NCI-H526 treated with DMSO at 0.1 percent for 48 hours (cell line): ENCODE measurements around the gene OSTF1.

Experiments used
- DNase-seq: peaks from one replicate; lab custom pipeline; 2025; lab: John Stamatoyannopoulos, UW

OSTF1 gene

DNA sequence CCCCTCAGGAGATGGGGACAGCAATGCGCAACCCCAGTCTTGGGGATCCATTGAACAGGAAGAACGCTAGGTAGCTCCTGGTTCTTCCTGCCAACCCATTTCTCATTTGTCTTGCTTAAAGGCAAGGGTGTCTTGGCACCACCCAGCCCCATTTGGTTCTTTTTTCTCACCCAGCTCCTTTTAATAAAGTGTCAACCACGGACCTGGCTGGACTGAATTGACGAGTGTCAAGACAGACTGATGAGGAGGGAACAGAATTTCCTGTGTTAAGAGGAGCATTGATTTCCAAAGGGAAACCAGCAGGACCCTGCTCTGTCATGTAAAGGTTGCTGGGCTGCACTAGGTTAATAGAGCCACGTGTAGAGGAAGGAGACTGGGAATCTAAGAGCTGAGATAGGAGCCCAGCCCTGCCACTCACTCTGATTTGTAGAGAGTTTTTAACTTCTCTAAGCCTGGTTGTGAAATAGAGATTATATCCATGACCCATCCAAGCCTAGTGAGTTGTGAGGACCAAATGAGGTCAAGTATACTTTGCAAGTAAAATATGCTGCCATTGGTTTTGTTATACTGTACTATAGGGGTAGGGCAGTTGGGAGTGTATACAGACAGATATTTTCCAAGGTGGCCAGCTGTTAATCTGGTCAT is 33.7 kb downstream of the OSTF1 start:
- no peak for DNase-seq

DNA sequence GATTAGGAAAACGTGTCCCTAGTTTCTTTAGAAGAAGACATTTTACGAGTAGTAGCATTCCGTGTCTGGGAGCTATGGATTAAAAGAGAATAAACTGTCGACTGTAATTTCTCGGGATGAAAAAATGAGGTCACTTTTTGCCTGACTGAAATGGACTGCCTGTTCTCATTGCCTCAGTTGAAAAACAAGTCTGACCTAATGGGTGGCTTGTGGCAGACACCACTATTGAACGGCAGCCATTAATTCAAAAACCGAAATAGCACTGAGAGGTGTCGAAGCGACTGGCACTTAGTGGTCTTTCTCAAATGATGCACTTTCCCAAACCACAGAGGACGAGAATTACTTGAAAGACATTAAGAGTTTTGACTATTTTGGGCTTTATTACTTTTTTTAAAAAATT is 35.4 kb downstream of the OSTF1 start:
- DNase-seq = no peak

DNA sequence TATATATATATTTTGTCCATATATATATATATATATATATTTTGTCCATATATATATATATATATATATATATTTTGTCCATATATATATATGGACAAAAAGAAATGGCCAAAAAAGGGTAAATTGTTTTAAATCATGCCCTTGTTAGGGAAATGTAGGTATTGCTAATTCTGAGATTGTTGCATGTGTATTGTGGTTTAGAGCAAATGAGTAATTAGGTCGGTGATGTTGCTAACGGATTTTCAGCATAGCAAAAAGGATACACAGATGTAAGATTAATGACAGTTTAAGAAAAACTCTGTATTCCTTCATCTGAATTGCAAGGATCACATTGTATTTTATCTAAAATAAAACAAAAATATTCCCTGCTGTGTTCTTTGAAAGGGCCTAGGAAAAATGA is 40.2 kb downstream of the OSTF1 start:
- no peak for DNase-seq

DNA sequence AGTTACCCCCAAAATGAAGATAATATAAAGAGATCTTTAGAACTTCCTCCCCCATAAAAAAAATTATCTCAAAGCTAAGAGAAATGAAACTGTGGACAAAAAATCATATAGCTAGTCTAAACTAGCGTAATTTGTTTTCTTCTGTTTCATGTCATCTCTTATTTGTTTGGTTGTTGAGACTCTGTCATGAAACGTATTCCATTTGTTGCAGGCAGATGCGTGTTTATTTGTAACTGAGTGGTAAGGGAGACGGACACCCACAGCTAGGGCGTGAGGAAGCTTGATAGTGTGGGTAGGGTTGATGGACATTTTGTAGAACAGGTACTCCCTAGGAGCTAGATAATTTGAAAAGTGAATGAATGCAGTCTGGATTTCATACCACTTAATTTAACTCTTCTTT is 41.9 kb downstream of the OSTF1 start:
- no peak for DNase-seq

DNA sequence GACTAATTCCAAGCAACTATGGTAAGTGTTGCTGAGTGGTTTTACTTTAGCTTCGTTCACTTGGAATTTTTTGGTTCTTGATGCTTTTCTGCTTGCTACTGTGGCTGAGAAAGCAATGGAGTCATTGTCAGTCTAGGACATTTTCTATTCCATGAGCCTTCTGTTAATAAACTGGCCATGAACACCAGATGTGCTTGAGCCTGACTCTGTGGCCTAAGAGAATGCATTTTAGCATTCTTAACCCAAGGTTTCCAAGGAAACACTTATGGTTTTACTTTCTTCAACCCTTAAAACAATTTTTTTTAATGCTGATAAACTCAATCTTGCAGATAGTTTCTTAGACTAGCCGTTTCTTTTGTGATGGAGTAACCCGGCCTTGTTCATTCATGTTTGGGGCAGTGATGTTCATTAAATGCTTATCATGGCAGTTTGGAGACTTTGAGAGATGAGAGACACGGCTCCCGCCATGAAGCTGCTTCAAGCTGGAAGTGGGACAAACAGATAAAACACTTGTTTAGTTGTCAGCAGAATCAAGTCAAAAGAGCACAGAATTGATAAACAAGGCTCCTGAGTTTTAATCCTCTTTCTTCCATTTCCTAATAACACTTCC is 42.4 kb downstream of the OSTF1 start:
- DNase-seq = no peak

DNA sequence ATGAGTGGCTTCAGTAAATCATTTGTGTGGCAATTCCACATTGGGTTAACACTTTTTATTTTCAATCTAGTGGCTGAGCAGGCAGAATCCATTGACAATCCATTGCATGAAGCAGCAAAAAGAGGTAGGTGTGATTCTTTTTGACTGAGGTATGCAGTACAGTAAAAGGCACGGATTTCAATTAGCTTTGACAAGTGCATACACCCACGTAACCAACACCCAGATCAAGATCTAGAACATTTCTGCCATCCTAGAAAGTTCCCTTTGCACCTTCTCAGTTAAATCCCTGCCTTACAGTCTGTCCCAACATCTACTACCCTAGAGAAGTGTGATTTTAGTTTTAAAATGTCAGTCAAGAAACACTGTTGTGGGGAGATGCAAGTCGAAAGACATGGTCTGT is 43.4 kb downstream of the OSTF1 start:
- no peak for DNase-seq

DNA sequence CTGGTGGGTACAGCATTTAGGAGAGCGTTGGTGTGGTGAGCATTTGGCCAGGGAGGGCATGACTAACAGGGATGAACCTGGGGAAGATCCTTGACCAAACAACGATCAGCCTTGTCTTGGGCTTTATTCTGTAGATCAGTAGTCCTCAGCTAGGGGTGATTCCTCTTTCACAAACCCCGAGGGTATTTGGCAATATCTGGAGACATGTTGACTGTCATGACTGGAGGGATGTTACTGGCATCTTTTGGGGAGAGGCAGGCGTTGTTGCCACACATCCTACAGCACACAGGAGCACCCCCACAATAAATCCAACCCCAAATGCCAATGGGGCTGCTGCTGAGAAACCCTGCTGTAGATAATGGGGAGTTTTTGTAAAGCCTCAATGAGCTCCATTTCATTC is 43.9 kb downstream of the OSTF1 start:
- DNase-seq = no peak

DNA sequence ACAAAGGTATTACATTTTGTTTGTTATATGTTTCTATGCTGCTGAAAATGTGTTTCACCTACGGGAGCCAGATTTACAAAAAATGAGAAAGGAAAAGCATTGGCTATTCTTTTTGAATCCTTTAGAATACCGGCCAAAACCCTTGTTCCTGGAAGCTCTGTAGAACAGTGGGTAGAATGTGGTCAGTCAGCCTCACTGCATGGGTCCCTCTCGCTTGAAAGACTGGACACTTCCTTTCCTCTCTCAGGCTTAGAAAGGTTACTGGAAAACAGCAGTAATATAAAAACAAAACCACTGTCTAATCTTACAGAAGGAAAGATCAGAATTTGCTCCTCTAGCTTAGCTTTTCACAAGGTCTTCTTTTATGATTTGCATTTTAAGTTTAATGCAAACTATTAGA is 45.1 kb downstream of the OSTF1 start:
- DNase-seq = no peak

DNA sequence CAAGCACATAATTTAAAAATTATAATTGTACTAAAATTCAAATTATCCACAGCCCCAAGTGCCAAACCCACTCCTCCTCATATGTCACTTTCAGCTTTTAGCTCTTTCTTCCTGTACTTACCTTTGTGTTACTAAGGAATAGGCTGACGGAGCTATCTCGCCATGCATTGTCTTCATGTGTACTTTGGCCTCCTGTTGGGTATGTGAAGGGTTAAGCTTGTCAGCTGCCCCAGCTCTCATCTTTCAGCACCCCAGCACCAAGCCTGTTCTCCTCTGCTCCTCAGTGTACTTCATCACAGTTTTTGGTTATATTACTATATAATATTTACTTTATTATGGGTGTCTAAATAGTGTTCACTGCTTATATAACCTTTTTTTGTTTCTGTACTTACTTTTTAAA is 46.2 kb downstream of the OSTF1 start:
- peak; percentile 55 for DNase-seq

DNA sequence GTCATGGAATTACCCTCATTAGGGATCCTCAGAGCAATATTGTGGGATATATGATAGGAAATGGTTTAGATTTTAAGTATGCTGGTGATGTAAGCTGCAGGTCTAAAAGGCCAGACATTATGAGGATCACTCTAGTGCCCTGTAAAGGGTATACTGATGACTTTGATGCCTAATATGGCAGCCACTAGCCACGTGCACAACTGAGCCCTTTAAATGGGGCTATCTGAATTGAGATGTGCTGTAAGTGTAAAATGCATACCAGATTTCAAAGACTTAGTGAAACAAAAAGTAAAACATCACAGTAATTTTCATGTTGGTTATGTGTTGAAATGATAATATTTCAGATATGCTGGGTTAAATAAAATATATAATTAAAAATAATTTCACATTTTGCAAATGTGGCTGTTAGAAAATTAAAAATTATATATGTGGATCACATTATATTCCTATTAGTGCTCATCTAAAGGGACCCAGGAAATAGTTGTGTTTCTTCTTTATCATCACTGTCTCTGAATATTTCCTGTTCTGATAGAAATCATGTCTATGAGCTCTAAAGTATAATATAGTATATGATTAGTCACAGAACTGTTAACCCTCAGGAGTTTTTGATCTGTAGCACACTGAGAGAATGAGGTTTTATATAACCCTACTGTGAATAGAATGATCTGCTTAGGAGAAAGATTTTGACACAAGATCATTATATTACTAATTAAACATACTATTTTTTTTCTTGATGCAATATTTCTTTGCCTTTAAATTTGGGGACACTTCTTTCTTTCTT is 50.1 kb downstream of the OSTF1 start:
- DNase-seq = no peak

DNA sequence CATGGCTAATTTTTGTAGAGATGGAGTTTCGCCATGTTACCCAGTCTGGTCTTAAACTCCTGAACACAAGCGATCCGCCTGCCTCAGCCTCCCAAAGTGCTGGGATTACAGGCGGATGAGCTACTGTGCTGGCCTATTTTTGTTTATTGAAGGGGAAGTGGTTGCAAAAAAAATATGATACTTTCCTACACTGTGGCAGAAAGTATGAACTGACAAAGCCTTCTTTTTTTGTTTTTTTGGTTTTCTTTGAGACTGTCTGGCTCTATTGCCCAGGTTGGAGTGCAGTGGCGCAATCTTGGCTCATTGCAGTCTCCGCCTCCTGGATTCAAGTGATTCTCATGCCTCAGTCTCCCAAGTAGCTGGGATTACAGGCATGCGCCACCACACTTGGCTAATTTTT is 50.9 kb downstream of the OSTF1 start:
- no peak for DNase-seq

DNA sequence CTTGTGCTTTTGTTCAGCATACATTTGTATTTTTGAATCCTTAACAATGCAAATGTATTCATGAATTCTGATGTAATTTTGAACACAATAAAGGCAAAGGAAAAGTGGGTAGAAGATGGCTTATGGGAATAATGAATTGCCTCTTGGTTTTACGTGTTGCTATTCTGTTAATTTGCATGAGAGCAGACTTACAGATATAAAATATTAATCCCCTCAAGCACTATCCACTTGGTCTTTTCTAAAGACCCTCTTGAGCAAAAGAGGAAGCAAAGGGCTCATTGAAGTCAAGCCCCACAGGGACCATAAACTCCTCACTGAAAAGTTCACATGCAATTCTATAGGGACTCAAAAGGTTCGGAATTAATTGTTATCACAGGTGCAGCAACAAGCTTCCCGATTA is 51.9 kb downstream of the OSTF1 start:
- no peak for DNase-seq

DNA sequence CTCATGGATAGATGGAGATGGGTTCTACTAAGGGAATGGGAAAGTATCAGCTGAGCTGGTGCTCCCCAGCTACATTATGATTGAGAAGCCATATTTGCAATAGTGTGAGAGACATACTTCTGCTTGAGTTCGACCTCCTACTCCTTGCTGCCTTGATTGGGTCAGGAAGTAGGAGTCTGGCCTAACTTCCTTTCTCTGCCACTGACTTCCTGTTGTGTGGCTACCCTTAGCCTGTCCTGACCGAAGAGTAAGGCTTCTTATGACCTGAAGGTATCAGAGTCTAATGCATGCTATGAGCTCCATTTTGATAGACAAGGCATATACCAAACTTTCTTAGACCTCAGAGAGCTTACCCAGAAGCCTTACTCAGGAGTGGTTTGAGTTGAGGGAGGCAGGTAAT is 53.9 kb downstream of the OSTF1 start:
- no peak for DNase-seq

DNA sequence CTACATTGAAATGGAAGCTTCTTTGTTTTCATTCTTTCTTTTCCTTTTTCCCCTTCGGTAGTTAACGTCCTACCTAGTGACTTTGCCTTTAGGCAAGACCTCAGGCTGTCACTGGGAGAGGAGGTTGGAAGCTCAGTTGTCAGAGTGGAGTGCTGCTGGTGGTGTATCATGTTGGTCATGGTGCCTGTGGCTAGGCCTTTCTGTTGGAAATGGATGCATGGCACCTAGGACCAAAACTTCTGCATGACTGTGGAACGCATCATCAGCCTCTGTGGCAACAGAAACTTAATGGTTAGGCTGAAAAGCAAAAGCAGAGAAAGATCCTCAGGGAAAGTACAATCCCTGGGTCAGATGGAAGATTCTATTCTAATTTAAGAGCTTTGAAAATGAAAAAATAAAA is 57.9 kb downstream of the OSTF1 start:
- no peak for DNase-seq

DNA sequence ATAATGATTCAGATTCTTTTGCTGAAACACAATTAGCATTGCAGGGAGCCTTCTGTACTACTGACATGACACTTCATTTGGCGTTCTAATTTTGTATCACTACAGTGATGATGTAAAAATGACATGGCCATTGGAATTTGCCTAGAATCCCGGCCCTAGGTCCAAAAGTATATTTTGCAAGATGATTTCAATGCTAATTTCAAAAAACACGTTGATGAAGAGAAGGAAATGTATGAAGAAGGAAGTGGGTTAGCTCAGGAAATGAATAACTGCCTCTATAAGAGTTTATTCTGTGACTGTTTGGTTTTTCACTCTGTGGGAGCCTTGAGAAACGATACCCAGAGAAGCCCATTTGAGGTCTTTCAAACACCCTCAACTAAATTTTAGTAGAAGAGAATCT is 59.3 kb downstream of the OSTF1 start:
- DNase-seq = no peak

DNA sequence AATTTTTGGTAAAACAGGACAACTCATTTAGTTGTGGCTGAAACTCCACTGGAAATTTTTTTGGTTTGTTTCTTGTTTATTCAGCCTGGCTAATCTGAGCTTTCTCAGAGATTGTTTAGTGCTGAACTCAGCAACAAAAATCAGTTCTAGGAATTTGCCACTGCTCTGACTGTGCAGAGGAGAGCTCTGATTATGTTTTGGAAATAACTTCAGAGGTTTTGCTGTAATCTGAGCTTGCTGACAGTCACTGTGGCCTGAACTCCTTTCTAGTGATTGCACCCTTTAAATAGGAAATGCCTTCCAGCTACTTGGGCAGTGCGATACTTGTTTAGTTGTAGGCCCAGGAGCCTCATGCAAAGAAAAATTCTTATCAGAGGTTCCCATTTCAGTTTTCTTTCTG is 60.2 kb downstream of the OSTF1 start:
- no peak for DNase-seq

DNA sequence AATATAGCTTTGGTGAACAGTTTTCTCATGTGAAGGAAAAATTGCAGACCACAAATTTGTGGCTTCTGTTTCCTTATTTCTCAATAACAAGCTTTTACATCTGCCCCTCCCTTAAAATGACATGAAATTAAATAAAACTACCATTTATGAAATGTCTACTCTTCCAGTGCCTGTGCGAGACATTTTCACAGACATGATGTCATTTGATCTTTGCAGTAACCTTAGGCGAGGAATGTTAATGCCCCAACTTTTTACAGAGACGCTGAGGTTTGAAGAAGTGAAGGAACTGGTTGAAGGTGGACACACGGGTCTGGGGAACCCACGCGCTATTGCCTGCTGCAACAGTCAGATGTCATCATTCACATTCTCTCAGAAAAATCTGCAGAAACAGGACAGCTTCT is 61.5 kb downstream of the OSTF1 start:
- DNase-seq = no peak

DNA sequence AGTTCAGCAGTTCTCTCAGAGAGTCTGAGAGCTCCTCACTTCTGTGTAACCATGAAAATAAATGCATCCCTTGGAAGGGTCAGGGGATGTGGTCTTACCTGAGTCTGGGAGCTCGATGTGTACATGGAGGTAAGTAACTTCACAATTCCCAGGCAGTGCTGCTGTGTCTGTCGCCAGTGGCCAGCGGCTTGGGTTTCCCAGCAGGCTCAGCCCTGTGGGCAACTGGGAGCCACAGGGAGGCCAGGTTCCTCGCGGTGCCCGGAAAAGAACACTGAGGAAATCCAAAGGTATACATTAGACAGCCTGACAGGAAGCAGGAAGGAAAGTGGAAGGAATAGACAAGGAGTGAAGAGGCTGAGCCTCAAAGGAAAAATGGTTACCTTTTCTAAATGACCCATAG is 62.2 kb downstream of the OSTF1 start:
- no peak for DNase-seq

DNA sequence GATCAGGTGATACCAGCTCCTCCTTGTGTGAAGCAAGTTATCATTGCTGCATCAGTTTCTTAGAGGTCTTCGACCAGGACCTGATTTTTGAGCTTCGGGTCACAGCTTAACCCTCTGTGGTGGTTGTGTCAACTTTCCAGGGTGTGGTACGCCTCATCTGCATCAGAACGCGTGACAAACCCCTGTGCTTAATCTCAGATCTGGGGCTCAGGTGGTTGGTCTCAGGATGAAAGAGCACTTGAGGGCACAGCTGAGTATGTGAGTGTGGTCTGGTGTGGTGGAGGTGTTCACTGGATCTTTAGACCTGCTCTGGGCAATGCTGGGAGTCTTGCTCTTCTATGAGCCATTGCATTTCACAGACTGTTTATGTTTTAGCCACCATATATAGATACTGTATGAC is 64.1 kb downstream of the OSTF1 start:
- no peak for DNase-seq

DNA sequence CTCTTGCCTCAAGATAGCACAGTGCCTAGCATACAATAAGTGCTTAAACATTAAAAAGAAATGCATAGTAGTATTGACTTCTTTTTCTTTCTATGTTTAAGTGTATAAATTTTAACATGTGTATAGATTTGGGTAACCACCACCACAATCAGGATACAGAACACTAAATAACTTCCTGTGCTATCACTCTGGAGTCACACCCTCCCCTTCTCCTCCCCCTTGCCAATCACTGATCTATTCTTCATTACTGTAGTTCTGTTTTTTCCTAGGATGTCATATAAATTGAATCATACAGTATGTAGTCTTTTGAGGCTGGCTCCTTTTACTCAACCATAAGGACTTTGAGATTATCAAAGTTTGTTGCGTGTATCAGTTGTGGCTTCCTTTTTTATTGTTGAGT is 68.5 kb downstream of the OSTF1 start:
- DNase-seq = no peak

DNA sequence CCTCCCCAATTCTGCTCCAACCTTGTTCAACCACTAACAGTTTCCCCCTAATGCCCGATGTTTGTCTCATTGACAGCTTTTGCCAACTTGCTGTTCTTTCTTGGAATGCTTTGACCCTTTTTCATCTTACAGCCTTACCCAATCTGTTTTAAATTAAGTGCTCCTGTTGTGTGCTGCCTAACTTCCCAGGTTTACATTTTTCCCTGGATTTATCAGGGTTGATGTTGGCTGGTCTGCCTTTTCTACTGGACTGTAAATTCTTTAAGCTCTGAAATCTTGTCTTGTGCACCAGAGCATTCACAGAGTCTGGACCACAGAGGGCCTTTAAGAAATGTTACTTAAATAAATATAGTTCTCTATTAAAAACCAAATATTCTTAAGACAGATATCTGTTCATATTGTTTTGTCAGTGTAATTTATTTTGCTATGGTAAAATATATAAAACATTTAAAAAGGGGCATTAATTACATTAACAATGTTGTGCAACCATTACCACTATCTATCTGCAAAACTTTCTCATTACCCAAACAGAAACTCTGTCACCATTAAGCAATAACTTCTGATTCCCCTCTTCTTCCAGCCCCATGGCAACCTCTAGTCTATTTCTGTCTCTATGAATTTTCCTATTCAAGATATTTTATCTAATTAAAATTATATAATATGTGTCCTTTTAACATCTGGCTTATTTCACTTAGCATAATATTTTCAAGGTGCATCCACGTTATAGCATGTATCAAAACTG is 73.0 kb downstream of the OSTF1 start:
- no peak for DNase-seq

DNA sequence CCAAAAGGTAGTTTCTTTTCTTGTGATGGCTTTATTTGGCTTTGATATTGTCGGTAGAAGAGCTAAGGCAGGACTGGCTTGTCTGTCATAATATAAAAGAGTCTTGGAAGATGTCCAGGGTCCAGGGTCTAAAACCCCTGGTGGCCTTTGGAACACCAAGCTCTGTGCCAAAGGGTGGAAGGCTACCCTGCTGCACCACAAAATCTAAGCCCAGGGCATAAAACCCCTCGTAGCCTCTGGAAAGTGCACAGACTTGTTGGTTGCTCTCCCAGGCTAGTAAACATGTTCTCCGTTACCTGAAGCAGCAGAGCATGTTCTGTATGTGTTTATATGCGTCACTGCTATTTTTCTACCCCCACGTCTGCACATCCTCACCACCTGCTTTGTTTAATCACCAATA is 75.5 kb downstream of the OSTF1 start:
- DNase-seq = no peak

DNA sequence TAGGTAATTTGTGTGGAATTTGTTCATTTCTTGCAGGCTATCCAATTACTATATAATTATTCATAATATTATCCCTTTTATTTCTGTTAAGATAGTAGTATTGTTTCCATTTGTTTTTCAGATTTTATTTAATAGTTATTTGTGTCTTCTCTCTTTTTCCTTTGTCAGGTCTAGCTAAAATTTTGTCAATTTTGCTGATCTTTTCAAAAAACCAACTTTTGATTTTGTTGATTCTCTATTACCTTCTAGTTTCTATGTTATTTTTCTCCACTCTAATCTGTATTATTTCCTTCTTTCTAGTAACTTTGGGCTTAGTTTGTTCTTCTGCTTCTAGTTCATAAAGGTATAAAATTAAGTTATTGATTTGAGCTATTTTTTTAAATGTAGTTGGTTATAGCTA is 76.3 kb downstream of the OSTF1 start:
- DNase-seq = no peak
